Stomach (tissue), 9 donors: Measurements from ENCODE around the gene FMN1. TPM values are rescaled to one million over a fixed set of nuclear protein-coding genes. Genes with fewer than 3 reads are reported as not detected.

Experiments used
- DNase-seq, 2 donors: peaks; one replicate each; pipeline versions ENCODE4 v3.0.0 to v3.0.0-alpha.2; 2013 to 2019
- H3K27ac ChIP-seq, 5 donors: fragments of 200-600 bp in 4 of 5; sonication (generic) in 4 of 5; one replicate each; pipeline ENCODE4 v1.5.1; 2013 to 2019; ENCODE audit warnings: mild to moderate bottlenecking in 1 of 5, moderate library complexity in 1 of 5
- H3K27me3 ChIP-seq, 3 donors: fragments of 200-600 bp; sonication (generic); one replicate each; pipeline ENCODE4 v1.5.1; 2017 to 2019; ENCODE audit warnings: mixed run types in 1 of 3
- H3K36me3 ChIP-seq, 4 donors: fragments of 200-600 bp; sonication (generic); 1 replicate in 3 of 4; 2 replicates in 1 of 4; pipeline ENCODE4 v1.5.1; 2016 to 2019
- H3K4me1 ChIP-seq, 4 donors: fragments of 200-600 bp; sonication (generic); one replicate each; pipeline ENCODE4 v1.5.1; 2016 to 2019
- H3K4me3 ChIP-seq, 4 donors: fragments of 200-600 bp; sonication (generic) in 3 of 4; one replicate each; pipeline ENCODE4 v1.5.1; 2016 to 2019; ENCODE audit warnings: mild to moderate bottlenecking in 1 of 4
- H3K9me3 ChIP-seq, 4 donors: fragments of 200-600 bp; sonication (generic); one replicate each; pipeline ENCODE4 v1.5.1; 2016 to 2019
- EP300 ChIP-seq: sonication (generic); formaldehyde crosslinking; IDR thresholded peaks from one replicate; pipeline ENCODE4 v1.6.1; 2017; ENCODE audit warnings: antibody characterized with exemption
- POLR2A ChIP-seq, 4 donors: fragments of 450-650 bp; IDR thresholded peaks; one replicate each; pipeline ENCODE4 v1.6.1; 2016; ENCODE audit warnings: antibody characterized with exemption in 4 of 4, control low read depth in 2 of 4, mild to moderate bottlenecking in 1 of 4, moderate library complexity in 1 of 4
- POLR2AphosphoS5 ChIP-seq, 3 donors: sonication (generic); formaldehyde crosslinking; IDR thresholded peaks; one replicate each; pipeline ENCODE4 v1.6.1; 2016; ENCODE audit warnings: antibody characterized with exemption in 3 of 3
- WGBS, 5 donors: extraction: QIAGEN DNeasy Blood & Tissue Kit in 3 of 5; methylation state at CpG; one replicate each; pipeline versions ENCODE4 v1.1.5 to v1.1.7; 2013 to 2018; 5-methylcytosine and 5-hydroxymethylcytosine counted together
- intact Hi-C: fragments of 100-400 bp; cut with DNase I; formaldehyde crosslinking; loops from one replicate; pipeline ENCODE4 v1.15.1; 2023; ENCODE audit warnings: low total_unique reads
- polyA plus RNA-seq, 3 donors: library from polyadenylated mRNA; stranded (reverse); fragments of 200-250 nt; gene quantifications; one replicate each; pipeline ENCODE4 v1.2.3, GENCODE V29; 2013
- total RNA-seq, 5 donors: library from RNA; depleted of rRNA; stranded (reverse); fragments of >200 nt; gene quantifications; one replicate each; pipeline versions ENCODE4 v1.1.0 to v1.2.3, GENCODE V29; 2014 to 2016
- TF ChIP-seq, protein P1 (sequence below), 7 experiments: fragments of 450-650 bp in 4 of 7; fragments of 200-600 bp in 3 of 7; sonication (generic) in 3 of 7; IDR thresholded peaks; one replicate each; pipeline ENCODE4 v1.5.1; 2016 to 2019; ENCODE audit warnings: antibody characterized with exemption in 7 of 7, control low read depth in 2 of 7, mild to moderate bottlenecking in 1 of 7
- donor health status: healthy with polysubstance abuse.
- donor health status: Bipolar disorder and iron deficiency.
- donor health status: healthy.

Gene FMN1
- total and polyA plus RNA-seq, 8 donors = 0.40 to 58.0 (median 22.9) TPM

GRCh38 chr15:33068007-33068481, 126.5 kb downstream of the FMN1 start:
- Histone ChIP-seq H3K9me3 (no peaks in the 10 kb centered on the region), H3K27ac (peak overlapping the region; percentile 61 to 88 (median 82)), H3K36me3 (no peaks in the 10 kb centered on the region), H3K4me1 (peaks cover 0 to 52% (median 38%) of the 10 kb centered on the region in 4 donors), H3K4me3 (peak overlapping the region; percentile 31 to 48 (median 36)), H3K27me3 (no peaks in the 10 kb centered on the region)
- 13 to 30% (median 18%) methylated on average over 9 to 14 of the region's 14 CpGs for WGBS, 5 donors
- intact Hi-C loops = no loop called here
- peak in 2 of 3 donors; percentile 80 to 83 for TF ChIP-seq POLR2AphosphoS5 (IDR thresholded peaks at IDR 0.05)
- TF ChIP-seq, protein P1, sequence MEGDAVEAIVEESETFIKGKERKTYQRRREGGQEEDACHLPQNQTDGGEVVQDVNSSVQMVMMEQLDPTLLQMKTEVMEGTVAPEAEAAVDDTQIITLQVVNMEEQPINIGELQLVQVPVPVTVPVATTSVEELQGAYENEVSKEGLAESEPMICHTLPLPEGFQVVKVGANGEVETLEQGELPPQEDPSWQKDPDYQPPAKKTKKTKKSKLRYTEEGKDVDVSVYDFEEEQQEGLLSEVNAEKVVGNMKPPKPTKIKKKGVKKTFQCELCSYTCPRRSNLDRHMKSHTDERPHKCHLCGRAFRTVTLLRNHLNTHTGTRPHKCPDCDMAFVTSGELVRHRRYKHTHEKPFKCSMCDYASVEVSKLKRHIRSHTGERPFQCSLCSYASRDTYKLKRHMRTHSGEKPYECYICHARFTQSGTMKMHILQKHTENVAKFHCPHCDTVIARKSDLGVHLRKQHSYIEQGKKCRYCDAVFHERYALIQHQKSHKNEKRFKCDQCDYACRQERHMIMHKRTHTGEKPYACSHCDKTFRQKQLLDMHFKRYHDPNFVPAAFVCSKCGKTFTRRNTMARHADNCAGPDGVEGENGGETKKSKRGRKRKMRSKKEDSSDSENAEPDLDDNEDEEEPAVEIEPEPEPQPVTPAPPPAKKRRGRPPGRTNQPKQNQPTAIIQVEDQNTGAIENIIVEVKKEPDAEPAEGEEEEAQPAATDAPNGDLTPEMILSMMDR (IDR thresholded peaks at IDR 0.05) = no peak
- DNase-seq = peak; percentile 85 to 87

GRCh38 chr15:33067456-33067855, 127.1 kb downstream of the FMN1 start:
- Histone ChIP-seq H3K9me3 (no peaks in the 10 kb centered on the region), H3K36me3 (no peaks in the 10 kb centered on the region), H3K4me1 (peaks cover 0 to 53% (median 38%) of the 10 kb centered on the region in 4 donors), H3K4me3 (peak overlapping the region; percentile 31 to 48 (median 36)), H3K27me3 (no peaks in the 10 kb centered on the region), H3K27ac (peak overlapping the region; percentile 61 to 88 (median 82))
- WGBS, 5 donors = 22 to 46% (median 32%) methylated on average over 9 of the region's 9 CpGs
- intact Hi-C loops = no loop called here
- DNase-seq = peak in 1 of 2 donors; percentile 18
- TF ChIP-seq EP300 (no peak), POLR2A (IDR thresholded peaks at IDR 0.05) (no peak), POLR2AphosphoS5 (IDR thresholded peaks at IDR 0.05) (no peak)
- TF ChIP-seq, protein P1 (IDR thresholded peaks at IDR 0.05) = no peak

DNA sequence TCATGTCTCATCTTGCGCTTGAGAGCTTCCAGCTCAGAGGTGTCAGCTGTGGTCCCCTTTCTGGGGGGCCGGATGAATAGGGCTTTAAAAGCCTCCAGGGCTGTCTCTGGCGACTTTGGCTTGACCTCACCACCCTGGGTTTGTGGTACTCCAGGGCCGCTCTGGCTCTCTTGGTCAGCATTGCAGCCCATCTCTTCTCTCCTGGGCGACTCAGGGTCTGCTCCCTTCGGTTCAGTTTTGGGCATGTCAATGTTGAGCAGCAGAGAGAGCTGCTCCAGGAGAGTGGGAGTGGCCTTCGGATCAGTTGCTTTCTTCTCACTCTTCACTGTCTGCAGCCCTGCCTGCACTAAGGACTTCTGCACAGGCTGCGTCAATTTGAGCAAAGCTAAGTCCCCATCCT, 127.9 kb downstream of the FMN1 start:
- DNase-seq = no peak
- intact Hi-C loops = no loop called here
- peaks cover 0 to 53% (median 38%) of the 10 kb centered on the region in 4 donors for H3K4me1 ChIP-seq

GRCh38 chr15:33064878-33065277, 129.6 kb downstream of the FMN1 start:
- Histone ChIP-seq H3K4me3 (peak overlapping the region in 2 of 4 donors; percentile 35 to 48), H3K27ac (peak overlapping the region in 4 of 5 donors; percentile 32 to 65 (median 52)), H3K36me3 (no peaks in the 10 kb centered on the region), H3K27me3 (no peaks in the 10 kb centered on the region), H3K9me3 (no peaks in the 10 kb centered on the region), H3K4me1 (peaks cover 0 to 56% (median 38%) of the 10 kb centered on the region in 4 donors)
- 26 to 42% (median 37%) methylated on average over 3 of the region's 3 CpGs for WGBS, 5 donors
- TF ChIP-seq POLR2A (IDR thresholded peaks at IDR 0.05) (no peak), POLR2AphosphoS5 (IDR thresholded peaks at IDR 0.05) (no peak), EP300 (no peak)
- TF ChIP-seq, protein P1 (IDR thresholded peaks at IDR 0.05) = no peak
- DNase-seq = peak in 1 of 2 donors; percentile 19
- intact Hi-C loops = no loop called here

More for the DNA sequence above, 127.9 kb downstream of the FMN1 start:
- Histone ChIP-seq H3K27ac (peak overlapping the region in 4 of 5 donors; percentile 61 to 88 (median 85)), H3K9me3 (no peaks in the 10 kb centered on the region), H3K4me3 (peak overlapping the region; percentile 31 to 48 (median 36)), H3K27me3 (no peaks in the 10 kb centered on the region), H3K36me3 (no peaks in the 10 kb centered on the region)
- TF ChIP-seq POLR2A (IDR thresholded peaks at IDR 0.05) = no peak
- TF ChIP-seq, protein P1 (IDR thresholded peaks at IDR 0.05) = no peak
- TF ChIP-seq EP300 = no peak
- no peak for TF ChIP-seq POLR2AphosphoS5 (IDR thresholded peaks at IDR 0.05)
- 46 to 71% (median 58%) methylated on average over 8 of the region's 8 CpGs for WGBS, 5 donors
